Central memory CD8-positive, alpha-beta T cell (primary cell): ENCODE results near the gene DPY19L3.
A peak's percentile ranks its signal among the peaks of the same experiment; 100 is the strongest.
"Not testable (repeated sequence)": the region's sequence is repeated elsewhere in the genome, so short reads cannot be mapped to it uniquely, and the experiment has no call there.

Experiments
- ATAC-seq: fragments of 150-1000 bp; cut with Tn5 transposase; replicated peaks from 2 replicates; pipeline ENCODE4 v1.10.0; 2022; ENCODE audit warnings: mild to moderate bottlenecking, moderate FRiP score, moderate number of reproducible peaks; ENCODE audit not compliant: poor library complexity, severe bottlenecking; ENCODE audit errors: extremely low read depth
- DNase-seq, 2 donors: peaks; one replicate each; pipeline ENCODE4 v3.0.0; 2021; ENCODE audit warnings: low spot score in 2 of 2
- H3K27ac Mint-ChIP-seq: one replicate; pipeline ENCODE4 v1.8.0; 2022; ENCODE audit warnings: low read depth, mild to moderate bottlenecking, moderate library complexity, mixed read lengths
- H3K27me3 Mint-ChIP-seq: one replicate; pipeline ENCODE4 v1.8.0; 2022; ENCODE audit warnings: mixed read lengths
- H3K36me3 Mint-ChIP-seq: one replicate; pipeline ENCODE4 v1.8.0; 2022; ENCODE audit warnings: mild to moderate bottlenecking, moderate library complexity, mixed read lengths; ENCODE audit not compliant: insufficient read depth
- H3K4me1 Mint-ChIP-seq: one replicate; pipeline ENCODE4 v1.8.0; 2022; ENCODE audit warnings: mixed read lengths
- H3K4me3 Mint-ChIP-seq: one replicate; pipeline ENCODE4 v1.8.0; 2022; ENCODE audit warnings: mild to moderate bottlenecking, moderate library complexity, mixed read lengths
- H3K9me3 Mint-ChIP-seq: one replicate; pipeline ENCODE4 v1.8.0; 2022; ENCODE audit warnings: mixed read lengths

DPY19L3 gene

GRCh38 chr19:32512498-32512897 lies 106.9 kb downstream of the DPY19L3 start:
- not testable (repeated sequence) for ATAC-seq, H3K36me3 Mint-ChIP-seq, H3K9me3 Mint-ChIP-seq, DNase-seq, H3K4me1 Mint-ChIP-seq, H3K4me3 Mint-ChIP-seq, H3K27ac Mint-ChIP-seq, H3K27me3 Mint-ChIP-seq

- Mint-ChIP-seq H3K9me3 (no peaks in the 10 kb centered on the region), H3K4me1 (peaks cover 29% of the 10 kb centered on the region), H3K27me3 (no peaks in the 10 kb centered on the region), H3K27ac (peak overlapping the region; percentile 70), H3K4me3 (peak overlapping the region; percentile 21), H3K36me3 (no peaks in the 10 kb centered on the region)
- DNase-seq = no peak
- peak; percentile 64 for ATAC-seq
Measured at GRCh38 chr19:32519023-32519422, 113.5 kb downstream of the DPY19L3 start.

GRCh38 chr19:32522967-32523366 lies 117.4 kb downstream of the DPY19L3 start:
- Mint-ChIP-seq H3K4me3 (no peak overlapping the region), H3K27me3 (peaks cover 14% of the 10 kb centered on the region), H3K27ac (no peak overlapping the region), H3K36me3 (no peaks in the 10 kb centered on the region), H3K4me1 (peaks cover 24% of the 10 kb centered on the region), H3K9me3 (no peaks in the 10 kb centered on the region)
- ATAC-seq = no peak
- DNase-seq = no peak

- no peaks in the 10 kb centered on the region for H3K9me3 Mint-ChIP-seq
- no peak for DNase-seq
- no peak overlapping the region for H3K27ac Mint-ChIP-seq
- H3K27me3 Mint-ChIP-seq = peaks cover 14% of the 10 kb centered on the region
- H3K4me3 Mint-ChIP-seq = no peak overlapping the region
- no peak for ATAC-seq
- H3K36me3 Mint-ChIP-seq = no peaks in the 10 kb centered on the region
- no peaks in the 10 kb centered on the region for H3K4me1 Mint-ChIP-seq
Measured at GRCh38 chr19:32526895-32527294, 121.3 kb downstream of the DPY19L3 start.

GRCh38 chr19:32530773-32531172 lies 125.2 kb downstream of the DPY19L3 start:
- H3K9me3 Mint-ChIP-seq = peaks cover 6% of the 10 kb centered on the region
- no peaks in the 10 kb centered on the region for H3K36me3 Mint-ChIP-seq
- H3K4me1 Mint-ChIP-seq = no peaks in the 10 kb centered on the region
- no peak overlapping the region for H3K4me3 Mint-ChIP-seq
- no peak overlapping the region for H3K27ac Mint-ChIP-seq
- DNase-seq (no peak), ATAC-seq (no peak)
- peaks cover 33% of the 10 kb centered on the region for H3K27me3 Mint-ChIP-seq

- H3K4me3 Mint-ChIP-seq = no peak overlapping the region
- no peaks in the 10 kb centered on the region for H3K4me1 Mint-ChIP-seq
- H3K27ac Mint-ChIP-seq = peak overlapping the region; percentile 1
- DNase-seq = no peak
- H3K36me3 Mint-ChIP-seq = no peaks in the 10 kb centered on the region
- H3K27me3 Mint-ChIP-seq = peaks cover 20% of the 10 kb centered on the region
- no peak for ATAC-seq
- H3K9me3 Mint-ChIP-seq = peaks cover 6% of the 10 kb centered on the region
Measured at GRCh38 chr19:32532233-32532632, 126.7 kb downstream of the DPY19L3 start.
